ACC112 (cell line): Measurements from ENCODE around the gene SPEG.
A peak's percentile ranks its signal among the peaks of the same experiment; 100 is the strongest.

Experiments
- H2AFZ ChIP-seq: fragments of 200-600 bp; sonication (generic); one replicate; pipeline ENCODE4 v1.6.0; 2017; ENCODE audit warnings: antibody characterized with exemption, low read length; ENCODE audit not compliant: unreplicated experiment
- H3K27ac ChIP-seq: fragments of 200-600 bp; sonication (generic); 2 replicates; pipeline ENCODE4 v1.5.1; 2014; ENCODE audit warnings: low read depth, mild to moderate bottlenecking, antibody characterized with exemption, low read length, moderate library complexity
- H3K27me3 ChIP-seq: fragments of 200-600 bp; sonication (generic); 2 replicates; pipeline ENCODE4 v1.6.1; 2014; ENCODE audit warnings: mild to moderate bottlenecking, antibody characterized with exemption, low read length, moderate library complexity, mixed read lengths; ENCODE audit not compliant: insufficient read depth
- H3K36me3 ChIP-seq: fragments of 200-600 bp; sonication (generic); 2 replicates; pipeline ENCODE4 v1.6.1; 2016; ENCODE audit warnings: mild to moderate bottlenecking, antibody characterized with exemption, low read length, moderate library complexity, mixed read lengths; ENCODE audit not compliant: insufficient read depth
- H3K4me1 ChIP-seq: fragments of 200-600 bp; sonication (generic); one replicate; pipeline ENCODE4 v1.6.1; 2016; ENCODE audit warnings: low read length, mixed read lengths; ENCODE audit not compliant: insufficient read depth, unreplicated experiment, control insufficient read depth
- H3K4me3 ChIP-seq: fragments of 200-600 bp; sonication (generic); 2 replicates; pipeline ENCODE4 v1.5.1; 2014; ENCODE audit warnings: mild to moderate bottlenecking, low read depth, low read length
- H3K79me2 ChIP-seq: fragments of 200-600 bp; sonication (generic); one replicate; pipeline ENCODE4 v1.6.0; 2016; ENCODE audit warnings: low read length; ENCODE audit not compliant: control insufficient read depth, unreplicated experiment, insufficient read depth

Gene SPEG

GRCh38 chr2:219436491-219436890 is 1.8 kb downstream of the SPEG start:
- H3K4me1 ChIP-seq = peaks cover 10% of the 10 kb centered on the region

GRCh38 chr2:219437141-219437540 is 2.5 kb downstream of the SPEG start:
- Histone ChIP-seq H3K27ac (no peak overlapping the region), H3K27me3 (peaks cover 13% of the 10 kb centered on the region; the same call in 1 of the 2 replicates), H3K36me3 (no peaks in the 10 kb centered on the region), H3K4me1 (peaks cover 11% of the 10 kb centered on the region), H3K79me2 (no peaks in the 10 kb centered on the region), H2AFZ (no peak overlapping the region), H3K4me3 (no peak overlapping the region)

More at GRCh38 chr2:219436491-219436890, 1.8 kb downstream of the SPEG start:
- no peak overlapping the region for H3K27ac ChIP-seq
- peaks cover 13% of the 10 kb centered on the region; the same call in 1 of the 2 replicates for H3K27me3 ChIP-seq
- H3K36me3 ChIP-seq = no peaks in the 10 kb centered on the region
- H3K79me2 ChIP-seq = no peaks in the 10 kb centered on the region
- H3K4me3 ChIP-seq = no peak overlapping the region
- no peak overlapping the region for H2AFZ ChIP-seq

- peaks cover 13% of the 10 kb centered on the region for H3K4me1 ChIP-seq
- H3K27me3 ChIP-seq = peaks cover 13% of the 10 kb centered on the region; the same call in 1 of the 2 replicates
- H3K4me3 ChIP-seq = no peak overlapping the region
- no peak overlapping the region for H3K27ac ChIP-seq
- no peaks in the 10 kb centered on the region for H3K36me3 ChIP-seq
- H2AFZ ChIP-seq = no peak overlapping the region
- no peaks in the 10 kb centered on the region for H3K79me2 ChIP-seq
Observed at GRCh38 chr2:219437690-219438206, 3.1 kb downstream of the SPEG start.

GRCh38 chr2:219438453-219438852 is 3.8 kb downstream of the SPEG start:
- no peak overlapping the region for H3K4me3 ChIP-seq
- H2AFZ ChIP-seq = no peak overlapping the region
- H3K4me1 ChIP-seq = peaks cover 17% of the 10 kb centered on the region
- no peaks in the 10 kb centered on the region for H3K36me3 ChIP-seq
- H3K27me3 ChIP-seq = peaks cover 13% of the 10 kb centered on the region; the same call in 1 of the 2 replicates
- no peaks in the 10 kb centered on the region for H3K79me2 ChIP-seq
- no peak overlapping the region for H3K27ac ChIP-seq

DNA sequence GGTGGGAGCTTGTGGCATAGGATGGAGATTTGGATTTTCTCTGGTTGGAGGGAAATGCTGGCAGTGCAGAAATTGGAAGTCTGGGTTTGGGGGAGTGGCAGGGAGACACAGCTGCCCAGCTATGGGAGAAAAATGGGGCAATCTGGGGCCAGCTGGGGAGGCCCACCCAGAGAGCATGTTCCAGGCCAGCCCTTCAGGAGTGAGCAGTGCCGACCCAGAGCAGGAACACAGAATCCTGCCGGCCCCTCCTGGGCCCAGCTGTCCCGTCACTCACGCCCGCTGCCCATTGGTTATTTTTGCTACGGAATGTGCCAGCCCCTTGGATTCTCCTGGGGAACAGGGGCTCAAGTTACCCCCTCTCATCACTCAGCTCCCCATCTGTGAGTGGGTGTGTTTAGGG is 4.9 kb downstream of the SPEG start:
- H2AFZ ChIP-seq = no peak overlapping the region

DNA sequence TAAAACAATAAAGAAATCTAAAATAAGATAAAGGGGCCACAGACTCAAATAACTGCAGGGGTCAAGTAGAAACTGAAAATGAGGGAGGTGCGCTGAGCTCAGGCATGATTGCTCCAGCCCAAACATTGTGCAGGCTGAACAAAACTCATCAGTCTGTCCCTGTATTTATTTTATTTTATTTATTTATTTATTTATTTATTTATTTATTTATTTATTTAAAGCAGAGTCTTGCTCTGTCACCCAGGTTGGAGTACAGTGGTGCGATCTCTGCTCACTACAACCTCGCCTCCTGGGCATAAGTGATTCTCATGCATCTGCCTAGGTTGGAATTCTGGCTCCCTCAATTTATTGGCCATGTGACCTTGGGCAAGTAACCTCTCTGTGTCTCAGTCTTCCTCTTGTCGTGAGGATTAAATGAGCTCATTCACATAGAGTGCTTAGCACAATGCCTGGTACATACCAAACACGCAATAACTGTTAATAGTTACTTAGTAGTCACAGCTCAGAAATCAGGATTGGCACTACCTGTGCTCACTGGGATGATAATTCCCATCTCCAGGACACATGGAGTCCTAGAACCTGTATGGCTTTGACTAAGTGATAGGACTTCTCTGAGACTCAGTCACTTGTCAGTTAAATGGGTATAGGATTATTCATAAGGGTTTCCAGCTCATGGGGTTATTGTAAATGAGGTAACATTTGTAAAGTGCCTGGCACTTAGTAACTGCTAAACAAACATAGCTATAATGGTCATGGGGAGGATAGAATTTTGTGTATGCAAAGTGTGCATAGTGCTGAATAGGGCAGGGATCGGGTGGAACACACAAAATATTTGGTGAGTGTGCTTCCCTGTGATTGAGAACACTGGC is 6.0 kb downstream of the SPEG start:
- H3K4me3 ChIP-seq = peak overlapping the region; percentile 83; the same call in 1 of the 2 replicates

More for the DNA sequence above, 4.9 kb downstream of the SPEG start:
- H3K27ac ChIP-seq = no peak overlapping the region
- peaks cover 13% of the 10 kb centered on the region; the same call in 1 of the 2 replicates for H3K27me3 ChIP-seq
- no peaks in the 10 kb centered on the region for H3K36me3 ChIP-seq
- no peak overlapping the region for H3K4me3 ChIP-seq
- H3K4me1 ChIP-seq = peaks cover 17% of the 10 kb centered on the region
- H3K79me2 ChIP-seq = no peaks in the 10 kb centered on the region

GRCh38 chr2:219441451-219442255 is 7.0 kb downstream of the SPEG start:
- H2AFZ ChIP-seq = peak overlapping the region; percentile 77
- H3K27me3 ChIP-seq = no peaks in the 10 kb centered on the region
- H3K79me2 ChIP-seq = no peaks in the 10 kb centered on the region
- H3K36me3 ChIP-seq = no peaks in the 10 kb centered on the region
- H3K27ac ChIP-seq = no peak overlapping the region
- peak overlapping the region; percentile 83 for H3K4me3 ChIP-seq
- H3K4me1 ChIP-seq = peaks cover 36% of the 10 kb centered on the region

More for the DNA sequence above, 6.0 kb downstream of the SPEG start:
- Histone ChIP-seq H3K27me3 (peaks cover 3% of the 10 kb centered on the region; the same call in 1 of the 2 replicates), H2AFZ (no peak overlapping the region), H3K79me2 (no peaks in the 10 kb centered on the region), H3K4me1 (peaks cover 26% of the 10 kb centered on the region), H3K27ac (no peak overlapping the region), H3K36me3 (no peaks in the 10 kb centered on the region)

DNA sequence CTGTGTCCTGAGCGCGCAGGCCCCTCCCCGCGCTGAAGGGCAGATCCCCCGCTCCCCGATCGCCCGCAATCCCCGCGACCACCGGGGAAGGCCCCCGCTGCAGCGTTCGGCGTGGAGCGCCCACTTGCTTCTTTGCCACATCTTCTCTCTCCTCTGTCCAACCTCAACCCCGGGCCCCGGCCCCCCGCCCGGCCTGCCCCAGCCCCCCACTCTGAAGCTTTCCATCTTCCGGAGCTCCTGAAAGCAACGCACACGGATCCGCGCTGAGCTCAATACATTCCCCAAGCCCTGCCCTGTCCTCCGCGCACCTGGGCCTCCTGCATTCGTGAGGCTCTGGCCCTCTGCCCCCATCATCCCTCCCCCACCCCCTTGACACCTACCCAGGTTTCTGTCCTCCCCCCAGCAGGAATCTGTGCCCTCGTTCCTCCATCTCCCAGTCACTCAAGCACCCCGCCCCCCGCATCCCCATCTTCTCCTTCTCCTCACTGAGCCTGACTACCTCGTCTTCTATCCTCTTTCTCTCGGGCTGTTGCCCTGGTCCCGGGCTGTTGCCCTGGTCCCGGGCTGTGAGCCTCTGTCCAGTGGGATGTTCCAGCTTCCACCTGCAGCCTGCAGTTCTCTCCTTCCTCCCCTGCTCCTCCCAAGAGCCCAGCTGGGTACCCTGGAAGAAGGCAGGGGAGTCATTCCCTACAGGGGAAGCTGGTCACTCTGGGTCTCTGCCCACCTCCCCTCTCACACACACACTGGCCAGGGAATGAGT is 7.8 kb downstream of the SPEG start:
- H2AFZ ChIP-seq = no peak overlapping the region
- H3K36me3 ChIP-seq = no peaks in the 10 kb centered on the region
- no peak overlapping the region for H3K27ac ChIP-seq
- peak overlapping the region; percentile 83 for H3K4me3 ChIP-seq
- H3K27me3 ChIP-seq = no peaks in the 10 kb centered on the region
- no peaks in the 10 kb centered on the region for H3K79me2 ChIP-seq
- H3K4me1 ChIP-seq = peaks cover 36% of the 10 kb centered on the region

DNA sequence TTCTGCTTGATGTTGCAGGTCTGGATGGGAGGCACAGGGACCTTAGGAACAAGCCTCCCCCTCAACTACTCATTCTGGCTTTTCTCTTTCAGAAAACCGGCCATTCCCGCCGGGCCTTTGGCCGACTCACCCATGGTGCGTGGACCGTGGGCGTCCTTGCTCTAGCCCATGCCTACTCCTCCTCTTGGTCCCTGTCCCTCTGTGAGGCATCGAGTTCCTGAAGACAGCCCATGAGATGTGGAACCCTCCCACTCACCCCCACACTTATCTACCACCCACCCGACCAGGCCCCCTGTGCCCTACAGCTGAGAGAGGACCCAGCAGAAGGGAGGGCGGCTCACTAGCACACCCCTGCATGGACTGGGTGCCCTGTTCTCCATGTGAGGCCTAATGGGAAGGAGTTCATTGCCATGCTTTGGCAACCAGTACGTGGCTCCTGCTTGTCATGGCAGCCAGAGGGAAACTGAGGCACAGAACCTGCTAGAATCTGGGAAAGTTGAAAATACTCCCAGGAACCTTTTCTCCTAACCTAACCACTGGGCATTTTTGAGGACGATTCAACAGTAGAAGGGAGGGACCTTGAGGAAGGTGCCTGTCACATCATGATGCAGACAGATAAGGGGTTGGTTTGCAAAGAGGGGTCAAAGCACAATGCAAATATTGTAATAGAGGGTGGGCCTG is 8.5 kb downstream of the SPEG start:
- Histone ChIP-seq H3K27ac (no peak overlapping the region), H2AFZ (no peak overlapping the region), H3K36me3 (no peaks in the 10 kb centered on the region), H3K27me3 (no peaks in the 10 kb centered on the region), H3K4me1 (peaks cover 36% of the 10 kb centered on the region), H3K4me3 (peak overlapping the region; percentile 83), H3K79me2 (no peaks in the 10 kb centered on the region)
